Stimulated activated CD4-positive, alpha-beta T cell treated with anti-CD3 and anti-CD28 coated beads, Interleukin-15, amount 100 ng/mL, for 24 hours (primary cell): ENCODE data around the gene GMCL2.

Source experiments
- DNase-seq: peaks from one replicate; pipeline ENCODE4 v3.0.0-alpha.2; 2020

GMCL2 gene

DNA sequence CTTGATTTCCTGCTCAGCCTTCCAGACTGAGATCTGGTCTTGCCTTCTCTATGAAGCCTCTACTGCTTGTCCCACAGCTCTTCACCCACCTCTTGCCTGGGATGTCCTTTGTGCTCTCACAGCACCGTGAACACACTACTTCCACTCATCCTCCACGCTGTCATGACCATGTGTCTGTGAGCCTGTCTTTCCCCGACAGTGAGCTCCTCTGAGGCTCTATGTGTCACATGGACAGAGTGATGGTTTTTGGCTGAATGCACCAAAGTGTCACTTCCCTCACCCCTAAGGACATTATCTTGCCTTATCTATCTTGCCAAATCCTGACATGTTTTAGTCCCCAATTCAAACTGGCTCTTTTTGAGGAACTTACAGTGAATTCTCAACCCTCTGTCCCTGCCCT, 34.1 kb upstream of the GMCL2 start:
- no peak for DNase-seq

DNA sequence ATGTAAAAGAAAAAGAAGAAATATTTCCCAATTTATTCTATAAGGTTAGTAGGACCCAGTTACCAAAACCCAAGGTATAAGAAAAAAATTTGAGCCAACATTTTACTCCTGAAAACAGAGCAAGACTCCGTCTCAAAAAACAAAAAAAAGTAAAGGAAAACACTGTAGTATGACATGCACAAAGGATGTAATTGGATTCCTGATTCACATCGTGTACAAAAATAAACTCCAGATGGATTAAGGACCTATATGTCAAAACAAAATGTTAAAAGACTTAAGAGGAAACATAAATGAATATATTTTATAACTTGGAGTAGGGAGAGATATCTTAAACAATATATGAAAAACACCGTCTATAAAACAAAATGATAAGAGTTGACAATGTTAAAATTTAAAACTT, 31.7 kb upstream of the GMCL2 start:
- no peak for DNase-seq

DNA sequence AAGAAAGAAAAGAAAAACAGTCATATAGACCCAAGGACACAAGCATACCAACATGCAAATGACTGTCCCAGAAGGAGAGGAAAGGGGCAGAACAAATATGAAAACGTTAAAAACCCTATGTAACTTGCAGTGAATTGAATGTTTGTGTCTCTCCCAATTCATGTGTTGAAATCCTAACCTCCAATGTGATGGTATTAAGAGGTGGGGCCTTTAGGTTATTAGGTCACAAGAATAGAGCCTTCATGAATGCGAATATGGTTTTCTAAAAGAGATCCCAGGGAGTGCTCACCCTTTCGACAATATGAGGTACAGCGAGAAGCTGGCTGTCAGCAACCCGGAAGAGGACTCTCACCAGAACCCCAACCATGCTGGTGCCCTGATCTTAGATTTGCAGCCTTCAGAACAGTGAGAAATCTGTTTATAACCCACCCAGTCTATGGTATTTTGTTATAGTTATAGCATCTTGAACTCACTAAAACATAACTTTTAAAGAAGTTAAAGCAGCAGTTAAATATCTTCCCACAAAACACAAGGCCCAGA, 31.1 kb upstream of the GMCL2 start:
- DNase-seq: no peak

DNA sequence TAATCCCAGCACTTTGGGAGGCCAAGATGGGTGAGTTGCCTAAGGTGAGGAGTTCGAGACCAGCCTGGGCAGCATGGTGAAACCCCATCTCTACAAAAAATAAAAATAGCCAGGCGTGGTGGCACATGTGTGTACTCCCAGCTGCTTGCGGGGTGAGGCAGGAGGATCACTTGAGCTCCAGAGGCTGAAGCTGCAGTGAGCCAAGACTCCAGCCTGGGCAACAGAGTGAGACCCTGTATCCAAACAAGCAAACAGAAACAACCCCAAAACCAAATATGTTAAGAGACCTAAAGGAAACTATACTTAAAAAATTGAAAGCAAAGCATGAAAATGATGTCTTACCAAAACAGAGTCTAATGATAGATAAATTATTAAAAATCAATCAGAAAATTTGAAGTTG, 29.6 kb upstream of the GMCL2 start:
- no peak for DNase-seq

DNA sequence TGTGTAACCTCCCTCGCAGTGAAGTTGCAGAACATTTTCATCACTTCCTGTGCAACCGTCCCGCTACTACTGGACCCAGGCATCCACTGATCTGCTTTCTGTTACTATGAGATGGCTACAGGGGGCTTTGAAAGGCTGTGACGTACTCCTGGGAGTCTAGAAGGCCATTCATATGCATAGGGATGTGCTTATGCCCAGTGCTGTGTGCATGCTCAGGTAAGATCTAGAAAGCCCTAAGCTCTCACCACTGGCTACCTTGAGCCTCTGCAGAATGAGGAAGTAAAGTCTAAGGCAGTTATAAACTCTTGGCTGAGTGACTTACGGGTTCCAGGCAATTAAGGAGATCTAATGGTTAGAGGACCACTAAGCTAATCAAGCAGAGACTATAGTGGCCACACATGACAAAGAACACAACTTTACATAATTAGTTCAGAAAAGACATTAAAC, 28.9 kb upstream of the GMCL2 start:
- DNase-seq: no peak

DNA sequence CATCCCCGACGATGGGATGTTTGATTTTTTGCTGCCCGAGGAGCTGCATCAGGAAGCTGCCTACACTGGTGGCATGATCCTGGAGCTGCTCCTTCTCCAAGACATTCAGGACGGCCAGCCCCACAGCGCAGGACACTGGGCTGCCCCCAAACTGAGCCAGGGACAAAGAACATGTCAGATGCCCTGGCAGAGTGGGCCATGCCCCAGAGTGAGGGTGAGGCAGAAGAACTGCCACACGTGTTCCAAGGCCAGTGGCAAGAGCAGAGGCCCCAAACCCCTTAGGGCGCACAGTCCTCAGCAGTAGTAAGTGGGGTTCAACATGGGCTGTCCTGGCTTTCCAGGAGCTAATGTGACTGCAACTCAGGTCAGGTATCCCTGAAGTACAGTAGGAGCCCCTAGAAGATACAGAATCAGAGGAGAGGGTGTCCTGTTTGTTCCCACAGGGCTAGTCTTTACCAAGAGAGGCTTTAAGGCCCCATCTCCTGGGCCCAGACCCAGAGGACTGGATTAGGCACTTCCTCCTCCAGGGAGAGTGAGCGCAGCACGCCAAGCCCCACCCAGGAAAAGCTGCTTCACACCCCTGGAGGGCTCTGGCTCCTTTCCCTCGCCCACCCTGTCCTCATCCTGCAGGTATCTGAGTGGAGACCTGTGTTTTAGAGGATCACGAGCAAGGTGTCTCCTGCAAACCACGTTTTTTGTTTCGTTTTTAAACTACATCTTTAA, 28.3 kb upstream of the GMCL2 start:
- no peak for DNase-seq

DNA sequence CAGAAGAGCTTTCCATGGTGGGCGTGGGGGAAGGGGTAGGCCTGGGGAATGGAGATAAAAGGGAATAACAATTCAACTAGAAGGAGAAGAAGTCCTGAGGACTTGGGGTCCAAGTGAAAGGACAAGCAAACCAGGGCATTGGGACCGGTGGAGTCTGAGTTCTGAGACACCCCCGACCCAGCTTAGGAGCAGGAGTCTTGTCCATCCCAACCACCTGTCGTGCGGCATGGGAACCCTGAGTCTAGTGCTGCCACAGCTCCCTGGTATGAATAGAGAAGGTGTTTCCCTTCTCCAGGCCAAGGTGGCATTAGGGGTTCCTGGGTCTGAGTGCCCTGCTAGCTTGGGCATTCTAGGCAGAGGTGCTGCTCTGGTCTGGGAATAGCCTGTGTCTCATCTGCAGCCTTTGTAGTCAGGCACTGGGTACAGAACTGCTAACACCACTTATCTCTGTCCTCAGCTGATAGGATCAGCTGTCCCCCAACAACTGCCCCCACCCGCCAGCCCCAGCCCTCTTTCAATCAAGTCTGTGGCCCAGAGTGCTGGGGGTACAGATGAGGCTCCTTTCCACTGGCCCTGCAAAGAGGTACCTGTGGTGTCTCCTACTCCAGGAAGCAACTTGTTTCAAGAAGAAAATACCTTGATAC, 27.1 kb upstream of the GMCL2 start:
- no peak for DNase-seq

DNA sequence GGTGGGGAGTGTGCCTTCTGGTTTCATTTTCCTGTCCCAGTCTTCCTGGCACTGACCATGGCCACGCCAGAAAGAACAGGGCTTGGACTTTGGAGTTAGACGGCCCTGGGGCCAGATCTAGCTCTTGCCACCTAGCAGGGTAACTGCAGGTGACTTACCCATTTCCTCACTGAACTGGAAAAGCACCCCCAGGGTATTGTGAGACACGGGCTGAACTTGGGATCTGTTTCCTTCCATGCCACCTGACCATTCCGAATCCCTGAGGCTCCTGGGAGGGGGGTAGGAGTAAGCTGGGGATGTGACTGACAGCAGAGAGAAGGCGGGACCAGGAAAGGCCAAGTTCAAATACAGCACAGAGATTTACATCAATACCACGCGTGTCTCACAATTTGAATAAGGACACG, 26.6 kb upstream of the GMCL2 start:
- DNase-seq: no peak

DNA sequence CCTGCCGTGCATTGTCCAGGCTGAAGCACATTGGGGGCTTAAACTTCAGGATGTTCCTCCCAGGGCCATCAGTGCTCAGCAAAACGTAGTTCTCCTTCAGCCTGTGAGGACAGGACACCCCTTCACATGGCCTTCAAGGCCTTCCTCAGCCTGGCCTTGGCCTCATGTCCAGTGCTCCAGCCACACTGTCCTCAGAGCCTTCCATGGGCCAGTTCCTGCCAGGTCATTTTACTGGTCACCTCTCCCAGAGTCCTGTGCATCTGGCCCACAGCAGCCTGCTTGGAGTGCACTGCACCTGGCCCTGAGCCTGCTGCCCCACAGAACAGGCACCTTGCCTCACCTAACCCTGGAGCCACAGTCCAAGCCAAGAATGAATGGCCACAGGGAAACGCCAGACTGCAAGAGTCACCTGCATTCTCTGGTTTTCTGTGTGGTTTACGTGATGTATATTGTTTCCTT, 25.9 kb upstream of the GMCL2 start:
- DNase-seq: no peak

DNA sequence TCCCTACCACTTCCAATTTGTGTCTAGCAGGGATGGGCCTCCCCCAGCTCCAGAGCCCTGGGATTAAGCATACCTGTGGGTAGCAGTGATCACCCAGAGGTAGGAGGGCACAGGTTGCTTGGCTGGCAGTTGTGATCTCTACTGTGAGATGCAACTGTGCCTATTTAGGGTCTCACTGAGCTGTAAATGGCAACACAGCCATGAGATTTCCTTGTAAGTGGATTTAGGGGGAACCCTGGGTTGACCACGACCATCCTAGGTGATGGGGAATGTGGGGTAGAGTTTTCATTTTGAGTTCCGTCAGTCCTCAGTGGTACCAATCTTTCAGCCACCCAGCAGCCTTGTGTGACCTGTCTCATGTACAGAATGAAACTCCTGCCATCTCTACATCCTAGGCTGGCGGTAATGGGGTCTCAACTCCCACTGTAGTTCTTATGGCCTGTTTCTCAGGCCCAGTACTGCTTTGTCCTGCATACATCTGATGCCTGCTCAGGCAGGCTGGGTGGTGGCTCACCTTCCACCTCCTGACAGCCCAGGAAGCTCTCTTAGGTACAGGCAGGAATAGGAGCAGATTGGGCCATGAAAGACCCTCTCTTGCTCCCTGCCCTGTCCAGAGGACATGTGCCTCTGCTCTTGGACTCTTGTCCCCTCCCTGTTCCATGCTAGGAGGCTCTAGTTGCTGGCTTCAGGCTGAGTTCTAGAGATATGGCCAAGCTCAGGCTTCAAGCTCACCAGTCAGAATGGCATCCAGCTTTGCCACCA, 25.3 kb upstream of the GMCL2 start:
- no peak for DNase-seq

DNA sequence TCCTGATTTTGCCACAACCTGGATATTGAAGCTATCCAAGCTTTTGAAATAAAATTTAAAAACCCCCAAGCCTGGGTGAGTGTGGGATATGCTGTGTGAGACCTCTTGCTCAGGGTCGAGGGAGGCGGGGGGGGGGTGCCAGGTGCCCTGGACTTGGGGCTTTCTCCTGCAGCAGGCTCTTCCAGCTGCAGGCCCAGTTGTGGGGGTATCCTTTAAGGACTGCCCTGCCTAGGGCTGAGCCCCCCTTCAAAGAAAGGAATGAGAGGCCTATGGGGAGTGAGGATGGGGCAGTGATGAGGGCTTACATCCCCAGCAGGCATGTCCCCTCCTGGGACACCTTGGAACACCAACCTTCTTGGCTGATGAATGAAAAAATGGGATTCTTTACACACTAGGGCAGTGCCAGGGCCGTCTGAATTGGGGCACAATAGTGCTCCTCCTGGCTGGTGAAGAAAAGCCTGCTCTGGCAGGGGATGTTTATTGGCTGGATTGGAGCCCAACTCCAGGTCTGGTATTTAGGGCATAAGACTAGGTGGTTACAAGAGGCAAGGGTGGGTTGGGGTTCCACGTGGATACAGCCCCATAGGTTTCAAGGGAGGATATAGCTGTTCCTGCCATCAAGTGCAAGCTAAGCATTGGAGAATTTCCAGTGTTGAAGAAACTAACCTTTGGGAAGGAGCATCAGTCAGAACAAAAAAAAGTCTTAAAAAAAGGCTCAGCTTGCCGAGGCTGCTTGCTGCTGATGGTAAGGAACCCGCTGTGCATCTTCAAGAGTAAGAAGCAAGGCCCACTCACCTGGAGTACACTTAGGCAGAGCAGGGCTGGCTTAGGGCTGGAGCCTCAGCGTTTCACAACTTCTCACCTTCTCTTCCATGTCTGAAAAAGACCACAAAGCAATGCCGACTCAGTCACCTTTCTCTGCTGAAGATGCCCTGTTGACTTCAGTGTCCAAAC, 24.2 kb upstream of the GMCL2 start:
- peak; percentile 22 for DNase-seq

DNA sequence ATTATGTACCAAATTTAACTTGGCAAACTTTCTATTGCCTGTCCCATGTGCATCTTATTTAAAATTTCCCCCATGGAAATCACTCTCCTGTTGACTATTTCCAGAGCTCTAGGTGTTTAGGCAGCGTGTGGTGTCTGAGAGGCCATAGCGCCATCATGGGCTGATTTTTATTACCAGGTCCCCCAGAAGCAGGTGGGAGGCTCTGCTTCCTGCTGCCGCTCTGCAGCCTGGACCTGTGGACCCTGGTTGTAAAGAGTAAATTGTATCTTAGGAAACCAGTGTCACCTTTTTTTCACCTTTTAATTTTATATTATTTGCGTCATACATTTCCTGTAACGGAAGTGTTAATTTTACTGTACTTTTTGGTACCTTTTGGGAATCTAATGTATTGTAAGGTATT, 23.5 kb upstream of the GMCL2 start:
- DNase-seq: no peak

DNA sequence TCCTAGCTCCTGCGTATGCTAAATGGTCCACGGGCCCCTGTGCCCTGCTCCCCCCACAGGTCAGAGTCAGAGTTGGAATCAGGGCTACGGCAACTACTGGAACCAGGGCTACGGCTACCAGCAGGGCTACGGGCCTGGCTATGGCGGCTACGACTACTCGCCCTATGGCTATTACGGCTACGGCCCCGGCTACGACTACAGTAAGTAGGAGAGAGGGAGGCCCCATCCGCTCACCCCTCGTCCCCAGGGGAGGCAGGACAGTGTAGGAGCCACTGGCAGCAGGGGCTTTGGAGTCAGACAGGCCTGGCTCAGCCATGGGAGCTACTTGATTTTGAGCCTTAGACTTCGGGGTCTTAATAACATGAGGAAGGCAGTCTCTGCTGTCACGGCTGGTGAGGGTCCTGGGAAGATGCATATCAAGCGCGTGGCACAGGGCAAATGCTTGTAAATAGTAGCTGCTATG, 22.9 kb upstream of the GMCL2 start:
- peak; percentile 19 for DNase-seq

DNA sequence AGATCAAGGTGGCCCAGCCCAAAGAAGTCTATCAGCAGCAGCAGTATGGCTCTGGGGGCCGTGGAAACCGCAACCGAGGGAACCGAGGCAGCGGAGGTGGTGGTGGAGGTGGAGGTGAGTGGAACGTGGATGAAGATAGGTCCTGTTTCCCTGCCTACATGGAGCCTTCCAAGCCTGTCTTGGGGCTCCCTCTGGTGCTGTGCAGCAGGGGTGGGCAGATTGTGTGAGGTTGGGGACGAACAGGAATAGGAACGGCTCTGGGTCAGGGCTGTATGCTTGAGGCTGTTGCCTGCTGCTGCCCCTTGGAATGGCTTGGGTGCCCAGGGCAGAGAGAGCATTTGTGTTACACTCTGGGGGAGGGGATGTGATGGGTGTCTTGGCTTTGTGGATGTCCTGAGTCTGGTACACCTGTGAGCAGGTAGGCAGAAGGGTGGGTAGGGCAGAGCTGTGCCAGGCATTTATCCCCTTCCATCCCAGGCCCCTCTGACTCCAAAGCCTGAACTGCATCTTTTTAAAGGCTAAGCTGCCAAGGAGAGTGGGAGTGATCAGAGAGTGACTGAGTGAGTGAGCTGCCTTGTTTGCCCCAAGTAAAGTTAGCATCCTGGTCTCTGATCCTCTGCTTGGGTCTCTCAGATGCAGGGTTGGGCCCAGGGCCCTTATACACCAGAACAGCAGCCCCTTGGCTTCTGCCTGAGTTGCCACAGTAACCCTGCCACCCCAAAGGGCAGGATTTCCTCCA, 22.3 kb upstream of the GMCL2 start:
- peak; percentile 10 for DNase-seq

DNA sequence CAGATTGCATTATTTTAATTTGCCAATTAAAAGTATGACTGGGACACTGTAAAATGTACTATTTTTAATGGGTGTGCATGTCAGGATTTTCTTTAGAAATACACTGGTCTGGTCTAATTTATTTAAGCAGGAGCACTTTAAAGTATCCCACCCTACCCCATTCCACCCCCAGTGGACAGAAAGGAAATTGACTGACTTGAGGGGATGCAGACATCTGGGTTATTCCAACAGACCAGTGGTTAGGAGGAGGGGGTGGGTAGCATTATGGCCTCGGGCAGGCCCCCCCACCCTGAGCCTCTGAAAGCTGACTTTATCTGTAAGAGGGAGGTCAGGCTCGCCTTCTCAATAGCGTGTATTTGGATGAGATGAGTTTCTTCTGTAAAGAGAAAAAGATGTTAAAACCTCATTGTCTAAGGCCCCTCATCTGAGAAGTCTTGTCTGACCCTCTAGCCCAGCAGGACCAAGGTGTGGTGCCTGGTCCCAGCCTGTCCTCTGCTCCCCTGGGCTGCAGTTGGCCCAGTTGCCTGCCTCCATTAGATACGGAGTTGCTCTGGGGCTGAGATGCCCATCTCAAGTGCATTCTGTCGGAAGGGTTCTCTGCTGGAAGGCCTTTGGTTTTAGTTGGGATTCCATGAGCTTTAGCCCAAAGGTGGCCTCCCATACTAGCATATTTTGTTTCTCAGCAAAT, 21.5 kb upstream of the GMCL2 start:
- no peak for DNase-seq

DNA sequence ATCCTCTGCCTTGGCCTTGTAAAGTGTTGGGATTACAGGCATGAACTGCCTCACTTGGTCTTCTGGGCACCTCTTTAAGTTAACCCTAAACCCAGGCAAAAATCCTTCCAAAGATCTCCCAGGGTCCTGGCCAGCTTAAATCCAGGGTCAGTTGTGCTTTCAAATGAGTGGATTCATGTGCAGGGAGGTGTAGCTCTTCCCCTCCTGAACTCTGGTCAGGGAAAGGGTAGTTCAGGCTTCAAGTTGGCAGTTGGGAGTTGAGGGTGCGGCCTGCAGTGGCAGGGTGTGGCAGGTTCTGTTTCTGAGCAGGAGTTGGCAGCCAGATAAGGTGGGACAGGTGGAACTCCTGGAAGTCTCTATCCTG, 20.7 kb upstream of the GMCL2 start:
- no peak for DNase-seq

DNA sequence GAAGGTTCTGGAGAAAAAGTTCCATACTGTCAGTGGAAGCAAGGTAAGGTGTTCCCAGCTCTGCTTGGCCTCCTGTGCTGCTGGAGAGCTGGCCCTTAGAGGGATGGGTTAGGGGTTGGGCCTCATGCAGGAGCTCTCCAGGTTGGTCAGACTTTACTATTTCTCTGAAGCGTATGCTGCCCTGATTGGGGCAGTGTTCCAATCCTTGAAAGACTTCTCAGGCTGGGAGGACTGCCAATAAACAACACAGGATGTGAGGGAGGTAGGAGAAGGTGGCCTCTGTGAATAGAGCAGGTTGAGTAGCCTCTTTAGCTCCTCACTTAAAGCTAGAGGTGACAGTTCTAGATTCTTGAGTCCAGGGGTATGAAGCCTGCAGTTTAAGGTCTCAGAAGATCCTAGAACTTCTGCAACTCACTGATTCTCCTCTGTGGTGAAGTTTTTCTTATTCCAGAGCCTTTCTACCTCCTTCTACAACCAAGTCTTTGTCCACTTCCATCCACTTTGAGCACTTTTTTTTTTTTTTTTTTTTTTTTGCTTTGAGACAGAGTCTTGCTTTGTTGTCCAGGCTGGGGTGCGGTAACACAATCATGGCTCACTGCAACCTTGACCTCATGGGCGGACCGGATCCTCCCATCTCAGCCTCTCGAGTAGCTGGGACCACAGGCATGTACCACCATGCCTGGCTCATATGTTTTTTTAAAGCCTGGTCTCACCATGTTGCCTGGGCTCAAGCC, 20.2 kb upstream of the GMCL2 start:
- no peak for DNase-seq

DNA sequence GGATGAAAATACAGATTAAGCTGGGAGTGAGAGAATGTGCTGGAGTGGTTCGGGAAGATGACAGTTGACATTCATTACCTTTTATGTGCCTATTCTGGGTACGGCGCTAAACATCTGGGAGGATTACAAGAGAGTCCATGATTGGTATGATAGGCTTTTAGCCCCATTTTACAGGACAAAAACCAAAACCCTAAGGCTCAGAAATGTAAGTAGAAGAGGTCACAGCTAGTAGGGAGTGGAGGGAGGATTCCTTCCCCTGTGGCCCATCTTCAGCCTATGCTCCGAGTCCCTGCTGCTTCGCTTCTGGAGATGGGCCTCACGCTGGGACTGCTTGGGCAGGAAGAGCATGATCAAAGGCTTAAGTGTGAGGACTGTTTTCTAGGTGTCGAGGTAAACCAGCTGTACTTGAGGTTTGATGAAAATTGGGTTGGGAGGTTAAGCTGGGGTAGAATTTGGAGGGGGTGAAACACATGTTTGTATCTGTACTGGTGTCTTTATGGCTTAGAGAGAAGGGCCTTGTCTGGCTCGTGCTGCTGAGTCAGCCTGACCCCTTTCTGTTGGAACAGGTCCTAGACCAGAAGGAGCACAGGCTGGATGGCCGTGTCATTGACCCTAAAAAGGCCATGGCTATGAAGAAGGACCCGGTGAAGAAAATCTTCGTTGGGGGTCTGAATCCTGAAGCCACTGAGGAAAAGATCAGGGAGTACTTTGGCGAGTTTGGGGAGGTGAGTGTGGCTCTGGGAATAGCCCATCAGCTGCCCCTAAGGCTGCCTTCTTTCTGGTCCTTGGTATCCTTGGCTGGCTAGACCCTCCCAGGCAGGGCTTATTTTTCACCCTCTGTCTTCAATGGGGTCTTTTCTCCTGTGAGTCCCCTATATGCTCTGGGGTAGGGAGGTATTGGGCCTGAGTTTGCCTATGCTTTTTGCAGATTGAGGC, 19.3 kb upstream of the GMCL2 start:
- DNase-seq: peak; percentile 15

DNA sequence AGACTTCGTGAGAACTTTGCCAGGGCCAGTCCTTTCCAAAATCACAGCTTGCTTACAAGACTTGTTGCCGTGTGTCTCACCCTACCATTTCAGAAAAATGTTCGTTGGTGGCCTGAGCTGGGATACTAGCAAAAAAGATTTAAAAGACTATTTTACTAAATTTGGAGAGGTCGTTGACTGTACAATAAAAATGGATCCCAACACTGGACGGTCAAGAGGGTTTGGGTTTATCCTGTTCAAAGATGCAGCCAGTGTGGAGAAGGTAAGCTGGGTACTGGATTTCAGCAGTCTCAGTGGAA, 18.5 kb upstream of the GMCL2 start:
- no peak for DNase-seq
